Neural crest cell (in vitro differentiated cells): ENCODE results near the gene GRPEL2. TPM values are rescaled to one million over a fixed set of nuclear protein-coding genes. Genes with fewer than 3 reads are reported as not detected.

Experiments used
- DNase-seq: peaks from one replicate; pipeline ENCODE4 v3.0.0; 2021; ENCODE audit warnings: low read depth, mixed read lengths, low spot score
- H3K27ac Mint-ChIP-seq: one replicate; pipeline ENCODE4 v1.8.0; 2021; ENCODE audit warnings: mild to moderate bottlenecking, mixed read lengths; ENCODE audit not compliant: unreplicated experiment
- H3K27me3 Mint-ChIP-seq: 2 replicates; pipeline ENCODE4 v1.8.0; 2021; ENCODE audit warnings: low read depth, mild to moderate bottlenecking, mixed read lengths
- H3K36me3 Mint-ChIP-seq: 2 replicates; pipeline ENCODE4 v1.8.0; 2021; ENCODE audit warnings: low read depth, mild to moderate bottlenecking, mixed read lengths
- H3K4me1 Mint-ChIP-seq: 2 replicates; pipeline ENCODE4 v1.8.0; 2021; ENCODE audit warnings: mixed read lengths
- H3K4me3 Mint-ChIP-seq: one replicate; pipeline ENCODE4 v1.8.0; 2021; ENCODE audit warnings: mild to moderate bottlenecking, mixed read lengths
- H3K9me3 Mint-ChIP-seq: 2 replicates; pipeline ENCODE4 v1.8.0; 2021; ENCODE audit warnings: mixed read lengths
- total RNA-seq: library from RNA; stranded (reverse); gene quantifications from 2 replicates; pipeline ENCODE4 v1.2.1, GENCODE V29; 2021
- TF ChIP-seq, protein P1 (sequence below): fragments of 200-600 bp; sonication (generic); conservative IDR thresholded peaks from 2 replicates; pipeline ENCODE4 v1.5.0; 2021; ENCODE audit warnings: antibody characterized with exemption, mild to moderate bottlenecking

Gene GRPEL2
- total RNA-seq, 1 donor from 2014 or later = 29.2 TPM

DNA sequence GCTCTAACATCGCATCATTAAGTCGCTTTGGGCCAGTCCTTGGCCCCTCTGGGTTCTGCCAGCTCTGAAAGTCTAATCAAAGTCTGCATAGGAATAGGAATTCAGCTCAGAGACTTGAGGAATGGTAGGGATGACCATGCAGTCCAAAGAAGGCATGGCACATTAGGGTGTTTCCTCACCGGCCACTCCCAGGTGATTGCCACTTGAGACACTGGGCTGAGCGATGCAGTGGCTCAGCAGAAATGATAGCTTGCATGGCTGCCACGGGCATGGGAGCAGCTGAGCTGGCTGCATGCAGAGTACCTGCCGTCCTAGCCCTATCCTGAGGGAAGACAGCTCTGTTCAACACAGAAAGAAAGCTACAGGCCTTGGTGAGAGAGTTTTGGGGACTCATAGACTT, 44.9 kb upstream of the GRPEL2 start:
- no peaks in the 10 kb centered on the region for H3K36me3 Mint-ChIP-seq
- no peaks in the 10 kb centered on the region for H3K27me3 Mint-ChIP-seq
- DNase-seq = no peak
- TF ChIP-seq, protein P1, sequence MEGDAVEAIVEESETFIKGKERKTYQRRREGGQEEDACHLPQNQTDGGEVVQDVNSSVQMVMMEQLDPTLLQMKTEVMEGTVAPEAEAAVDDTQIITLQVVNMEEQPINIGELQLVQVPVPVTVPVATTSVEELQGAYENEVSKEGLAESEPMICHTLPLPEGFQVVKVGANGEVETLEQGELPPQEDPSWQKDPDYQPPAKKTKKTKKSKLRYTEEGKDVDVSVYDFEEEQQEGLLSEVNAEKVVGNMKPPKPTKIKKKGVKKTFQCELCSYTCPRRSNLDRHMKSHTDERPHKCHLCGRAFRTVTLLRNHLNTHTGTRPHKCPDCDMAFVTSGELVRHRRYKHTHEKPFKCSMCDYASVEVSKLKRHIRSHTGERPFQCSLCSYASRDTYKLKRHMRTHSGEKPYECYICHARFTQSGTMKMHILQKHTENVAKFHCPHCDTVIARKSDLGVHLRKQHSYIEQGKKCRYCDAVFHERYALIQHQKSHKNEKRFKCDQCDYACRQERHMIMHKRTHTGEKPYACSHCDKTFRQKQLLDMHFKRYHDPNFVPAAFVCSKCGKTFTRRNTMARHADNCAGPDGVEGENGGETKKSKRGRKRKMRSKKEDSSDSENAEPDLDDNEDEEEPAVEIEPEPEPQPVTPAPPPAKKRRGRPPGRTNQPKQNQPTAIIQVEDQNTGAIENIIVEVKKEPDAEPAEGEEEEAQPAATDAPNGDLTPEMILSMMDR = no peak
- peaks cover under 1% of the 10 kb centered on the region for H3K4me1 Mint-ChIP-seq
- no peak overlapping the region for H3K4me3 Mint-ChIP-seq
- no peak overlapping the region for H3K27ac Mint-ChIP-seq
- no peaks in the 10 kb centered on the region for H3K9me3 Mint-ChIP-seq

DNA sequence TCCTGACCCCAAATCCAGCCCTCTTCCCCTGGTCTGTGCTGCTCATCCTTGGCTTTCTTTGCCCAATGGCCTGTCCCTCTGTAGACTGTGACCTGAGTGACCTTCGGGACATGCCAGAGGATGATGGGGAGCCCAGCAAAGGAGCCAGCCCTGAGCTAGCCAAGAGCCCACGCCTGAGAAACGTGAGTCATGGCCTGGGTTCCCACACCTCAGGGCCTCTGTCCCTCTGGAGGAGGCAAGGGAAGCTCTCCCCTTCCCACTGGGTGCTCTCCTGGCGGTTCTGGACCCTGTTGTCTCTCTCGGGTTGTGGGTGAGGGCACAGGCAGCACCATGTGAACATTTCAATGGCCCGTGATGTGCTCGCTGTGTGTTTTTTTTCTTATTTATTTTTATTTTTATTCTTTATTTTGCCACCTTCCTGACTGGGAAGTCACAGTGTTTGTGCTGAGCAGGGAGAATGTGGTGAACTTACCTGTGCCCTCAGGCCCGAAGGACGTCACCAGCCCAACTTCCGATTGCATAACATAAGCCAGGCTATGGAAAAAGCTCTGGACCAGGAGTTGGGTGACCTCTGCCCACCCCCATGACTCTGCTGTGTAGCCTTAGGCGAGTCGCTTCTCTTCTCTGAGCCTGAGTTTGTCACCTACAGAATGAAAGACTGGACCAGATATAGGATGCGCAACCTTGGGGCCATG, 44.1 kb upstream of the GRPEL2 start:
- no peaks in the 10 kb centered on the region for H3K4me1 Mint-ChIP-seq
- H3K27me3 Mint-ChIP-seq = no peaks in the 10 kb centered on the region

DNA sequence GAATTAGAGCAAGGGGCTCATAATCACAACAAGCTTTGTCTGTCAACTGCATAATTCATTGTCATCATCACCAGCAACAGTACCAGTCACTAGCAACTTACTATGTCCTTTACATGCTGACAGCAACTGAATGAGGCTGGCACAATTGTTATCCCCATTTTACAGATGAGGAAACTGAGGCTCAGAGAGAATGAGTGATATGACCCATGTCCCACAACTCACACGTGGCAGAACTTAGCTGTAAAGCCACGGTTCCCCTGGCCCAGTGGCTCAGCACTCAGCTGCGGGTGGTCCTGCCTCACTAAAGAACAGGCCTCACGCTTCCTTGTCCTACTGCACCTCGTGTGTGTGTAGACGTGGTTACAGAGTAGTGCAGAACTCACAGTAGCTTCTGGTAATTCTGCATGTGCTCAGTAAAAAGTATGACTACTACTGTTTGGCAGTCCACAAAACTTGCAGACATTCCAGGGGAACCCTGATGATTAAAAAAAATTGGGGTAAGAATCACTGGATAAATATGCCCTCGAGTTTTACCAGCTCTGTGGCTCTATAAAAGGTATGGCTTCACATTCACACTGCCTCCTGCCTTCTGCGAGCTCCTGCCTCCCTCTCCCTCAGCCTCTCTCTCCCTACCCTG, 43.4 kb upstream of the GRPEL2 start:
- TF ChIP-seq, protein P1 = no peak

More for the DNA sequence above, 44.1 kb upstream of the GRPEL2 start:
- no peak for DNase-seq
- Mint-ChIP-seq H3K36me3 (no peaks in the 10 kb centered on the region), H3K9me3 (no peaks in the 10 kb centered on the region), H3K27ac (no peak overlapping the region), H3K4me3 (no peak overlapping the region)
- TF ChIP-seq, protein P1 = no peak

DNA sequence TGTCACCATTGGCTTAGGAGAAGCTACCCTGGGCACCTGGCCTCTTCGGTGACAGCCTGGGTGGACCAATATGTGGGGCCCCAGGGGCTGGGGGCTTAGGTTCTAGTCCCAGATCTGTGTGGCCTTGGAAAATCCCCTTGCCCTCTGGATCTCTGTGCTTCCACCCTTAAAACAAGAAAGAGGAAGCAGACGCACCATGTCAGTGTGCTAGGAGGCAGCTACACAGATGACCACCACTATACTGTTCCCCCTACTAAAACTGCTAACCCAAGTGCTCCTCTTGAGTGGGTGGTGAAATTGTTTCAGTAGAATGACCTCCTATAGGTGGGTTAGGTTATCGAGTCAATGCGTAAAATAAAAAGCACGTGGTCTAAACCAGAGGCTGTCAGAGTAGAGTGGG, 42.7 kb upstream of the GRPEL2 start:
- DNase-seq = no peak
- TF ChIP-seq, protein P1 = no peak
- no peak overlapping the region for H3K4me3 Mint-ChIP-seq
- H3K27ac Mint-ChIP-seq = peak overlapping the region; percentile 75
- H3K9me3 Mint-ChIP-seq = no peaks in the 10 kb centered on the region
- H3K4me1 Mint-ChIP-seq = no peaks in the 10 kb centered on the region
- H3K27me3 Mint-ChIP-seq = no peaks in the 10 kb centered on the region
- no peaks in the 10 kb centered on the region for H3K36me3 Mint-ChIP-seq

More for the DNA sequence above, 43.4 kb upstream of the GRPEL2 start:
- H3K27ac Mint-ChIP-seq = no peak overlapping the region
- no peaks in the 10 kb centered on the region for H3K4me1 Mint-ChIP-seq
- H3K9me3 Mint-ChIP-seq = no peaks in the 10 kb centered on the region
- DNase-seq = no peak
- no peaks in the 10 kb centered on the region for H3K27me3 Mint-ChIP-seq
- no peaks in the 10 kb centered on the region for H3K36me3 Mint-ChIP-seq
- H3K4me3 Mint-ChIP-seq = no peak overlapping the region

DNA sequence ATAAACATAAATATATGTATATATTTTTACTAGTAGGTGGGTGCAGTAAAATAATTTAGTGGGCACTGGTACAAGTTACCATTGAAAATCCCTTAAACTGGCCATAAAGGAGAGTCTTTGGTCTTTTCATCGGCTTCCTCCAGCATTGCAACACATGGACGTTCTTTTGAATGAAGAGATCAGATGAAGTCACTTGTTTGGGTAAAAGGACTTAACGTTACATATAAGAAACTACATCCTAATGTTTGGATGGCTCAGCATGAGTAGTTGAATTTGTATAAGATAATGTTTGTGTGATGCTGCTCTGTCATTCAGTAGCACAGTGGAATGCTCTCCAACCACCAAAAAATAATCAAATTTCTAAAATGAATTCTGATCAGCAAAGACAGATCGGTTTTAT, 42.1 kb upstream of the GRPEL2 start:
- no peak overlapping the region for H3K4me3 Mint-ChIP-seq
- H3K36me3 Mint-ChIP-seq = no peaks in the 10 kb centered on the region
- no peak overlapping the region for H3K27ac Mint-ChIP-seq
- H3K27me3 Mint-ChIP-seq = no peaks in the 10 kb centered on the region
- TF ChIP-seq, protein P1 = no peak
- no peaks in the 10 kb centered on the region for H3K4me1 Mint-ChIP-seq
- no peak for DNase-seq
- no peaks in the 10 kb centered on the region for H3K9me3 Mint-ChIP-seq
